ENCODE results near the gene AFF2.

DNA sequence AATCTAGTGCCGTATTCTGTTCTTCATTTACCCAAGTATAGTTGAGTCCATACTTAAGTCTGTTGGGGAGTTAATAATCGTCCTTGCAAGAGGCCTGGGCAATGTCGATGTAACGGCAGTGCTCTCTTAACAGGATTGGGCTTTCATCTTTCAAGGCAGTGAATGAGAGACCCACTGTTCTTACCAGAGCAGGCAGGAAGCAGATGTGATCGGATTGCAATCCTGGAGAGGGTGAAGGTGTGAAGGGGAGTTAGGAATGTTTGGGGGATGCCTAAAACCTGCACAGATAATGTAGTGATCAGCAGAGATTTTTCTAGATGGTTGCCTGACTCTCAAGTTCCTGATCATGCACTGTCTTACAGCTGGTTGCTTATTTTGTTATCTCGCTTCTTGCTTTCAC lies 308.4 kb downstream of the AFF2 start:
- TF ChIP-seq, protein P1, sequence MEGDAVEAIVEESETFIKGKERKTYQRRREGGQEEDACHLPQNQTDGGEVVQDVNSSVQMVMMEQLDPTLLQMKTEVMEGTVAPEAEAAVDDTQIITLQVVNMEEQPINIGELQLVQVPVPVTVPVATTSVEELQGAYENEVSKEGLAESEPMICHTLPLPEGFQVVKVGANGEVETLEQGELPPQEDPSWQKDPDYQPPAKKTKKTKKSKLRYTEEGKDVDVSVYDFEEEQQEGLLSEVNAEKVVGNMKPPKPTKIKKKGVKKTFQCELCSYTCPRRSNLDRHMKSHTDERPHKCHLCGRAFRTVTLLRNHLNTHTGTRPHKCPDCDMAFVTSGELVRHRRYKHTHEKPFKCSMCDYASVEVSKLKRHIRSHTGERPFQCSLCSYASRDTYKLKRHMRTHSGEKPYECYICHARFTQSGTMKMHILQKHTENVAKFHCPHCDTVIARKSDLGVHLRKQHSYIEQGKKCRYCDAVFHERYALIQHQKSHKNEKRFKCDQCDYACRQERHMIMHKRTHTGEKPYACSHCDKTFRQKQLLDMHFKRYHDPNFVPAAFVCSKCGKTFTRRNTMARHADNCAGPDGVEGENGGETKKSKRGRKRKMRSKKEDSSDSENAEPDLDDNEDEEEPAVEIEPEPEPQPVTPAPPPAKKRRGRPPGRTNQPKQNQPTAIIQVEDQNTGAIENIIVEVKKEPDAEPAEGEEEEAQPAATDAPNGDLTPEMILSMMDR (IDR thresholded peaks at IDR 0.05): no peak
- TF ChIP-seq RCOR1 (IDR thresholded peaks at IDR 0.05; ENCODE audit: low read length) (no peak), RXRA (IDR thresholded peaks at IDR 0.05; ENCODE audit: borderline replicate concordance, low read depth) (no peak), RFX5 (IDR thresholded peaks at IDR 0.05; ENCODE audit: low read length) (no peak), MAX (IDR thresholded peaks at IDR 0.05; ENCODE audit: low read depth) (no peak), YY1 (IDR thresholded peaks at IDR 0.05; ENCODE audit: low read depth) (no peak), REST (IDR thresholded peaks at IDR 0.05; ENCODE audit: low read depth, low read length) (no peak), POLR2AphosphoS5 (IDR thresholded peaks at IDR 0.05; ENCODE audit: low read depth, low read length) (no peak), EP300 (IDR thresholded peaks at IDR 0.05; ENCODE audit: borderline replicate concordance in 1 of 2, low read depth in 1 of 2, low read length in 1 of 2) (no peak), EZH2phosphoT487 (IDR thresholded peaks at IDR 0.05; ENCODE audit: borderline replicate concordance, low read depth) (no peak)
- TF ChIP-seq, protein P2, sequence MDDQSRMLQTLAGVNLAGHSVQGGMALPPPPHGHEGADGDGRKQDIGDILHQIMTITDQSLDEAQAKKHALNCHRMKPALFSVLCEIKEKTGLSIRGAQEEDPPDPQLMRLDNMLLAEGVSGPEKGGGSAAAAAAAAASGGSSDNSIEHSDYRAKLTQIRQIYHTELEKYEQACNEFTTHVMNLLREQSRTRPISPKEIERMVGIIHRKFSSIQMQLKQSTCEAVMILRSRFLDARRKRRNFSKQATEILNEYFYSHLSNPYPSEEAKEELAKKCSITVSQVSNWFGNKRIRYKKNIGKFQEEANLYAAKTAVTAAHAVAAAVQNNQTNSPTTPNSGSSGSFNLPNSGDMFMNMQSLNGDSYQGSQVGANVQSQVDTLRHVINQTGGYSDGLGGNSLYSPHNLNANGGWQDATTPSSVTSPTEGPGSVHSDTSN (IDR thresholded peaks at IDR 0.05): no peak
- TF ChIP-seq, protein P3, sequence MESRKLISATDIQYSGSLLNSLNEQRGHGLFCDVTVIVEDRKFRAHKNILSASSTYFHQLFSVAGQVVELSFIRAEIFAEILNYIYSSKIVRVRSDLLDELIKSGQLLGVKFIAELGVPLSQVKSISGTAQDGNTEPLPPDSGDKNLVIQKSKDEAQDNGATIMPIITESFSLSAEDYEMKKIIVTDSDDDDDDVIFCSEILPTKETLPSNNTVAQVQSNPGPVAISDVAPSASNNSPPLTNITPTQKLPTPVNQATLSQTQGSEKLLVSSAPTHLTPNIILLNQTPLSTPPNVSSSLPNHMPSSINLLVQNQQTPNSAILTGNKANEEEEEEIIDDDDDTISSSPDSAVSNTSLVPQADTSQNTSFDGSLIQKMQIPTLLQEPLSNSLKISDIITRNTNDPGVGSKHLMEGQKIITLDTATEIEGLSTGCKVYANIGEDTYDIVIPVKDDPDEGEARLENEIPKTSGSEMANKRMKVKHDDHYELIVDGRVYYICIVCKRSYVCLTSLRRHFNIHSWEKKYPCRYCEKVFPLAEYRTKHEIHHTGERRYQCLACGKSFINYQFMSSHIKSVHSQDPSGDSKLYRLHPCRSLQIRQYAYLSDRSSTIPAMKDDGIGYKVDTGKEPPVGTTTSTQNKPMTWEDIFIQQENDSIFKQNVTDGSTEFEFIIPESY (IDR thresholded peaks at IDR 0.05; ENCODE audit: borderline replicate concordance, low read depth): no peak
- TF ChIP-seq, protein P4, sequence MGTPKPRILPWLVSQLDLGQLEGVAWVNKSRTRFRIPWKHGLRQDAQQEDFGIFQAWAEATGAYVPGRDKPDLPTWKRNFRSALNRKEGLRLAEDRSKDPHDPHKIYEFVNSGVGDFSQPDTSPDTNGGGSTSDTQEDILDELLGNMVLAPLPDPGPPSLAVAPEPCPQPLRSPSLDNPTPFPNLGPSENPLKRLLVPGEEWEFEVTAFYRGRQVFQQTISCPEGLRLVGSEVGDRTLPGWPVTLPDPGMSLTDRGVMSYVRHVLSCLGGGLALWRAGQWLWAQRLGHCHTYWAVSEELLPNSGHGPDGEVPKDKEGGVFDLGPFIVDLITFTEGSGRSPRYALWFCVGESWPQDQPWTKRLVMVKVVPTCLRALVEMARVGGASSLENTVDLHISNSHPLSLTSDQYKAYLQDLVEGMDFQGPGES (IDR thresholded peaks at IDR 0.05; ENCODE audit: low read depth, low read length): no peak

Measured in SK-N-SH (cell line).